ENCODE results near the gene SMIM43. TPM values are rescaled to one million over a fixed set of nuclear protein-coding genes. Genes with fewer than 3 reads are reported as not detected.

The SMIM43 gene
- total and polyA plus RNA-seq, 2 of the 8 experiments (the other 6 are each of a cell fraction or from before 2014, with no cell fraction given), result 0.50 to 0.94 TPM

DNA sequence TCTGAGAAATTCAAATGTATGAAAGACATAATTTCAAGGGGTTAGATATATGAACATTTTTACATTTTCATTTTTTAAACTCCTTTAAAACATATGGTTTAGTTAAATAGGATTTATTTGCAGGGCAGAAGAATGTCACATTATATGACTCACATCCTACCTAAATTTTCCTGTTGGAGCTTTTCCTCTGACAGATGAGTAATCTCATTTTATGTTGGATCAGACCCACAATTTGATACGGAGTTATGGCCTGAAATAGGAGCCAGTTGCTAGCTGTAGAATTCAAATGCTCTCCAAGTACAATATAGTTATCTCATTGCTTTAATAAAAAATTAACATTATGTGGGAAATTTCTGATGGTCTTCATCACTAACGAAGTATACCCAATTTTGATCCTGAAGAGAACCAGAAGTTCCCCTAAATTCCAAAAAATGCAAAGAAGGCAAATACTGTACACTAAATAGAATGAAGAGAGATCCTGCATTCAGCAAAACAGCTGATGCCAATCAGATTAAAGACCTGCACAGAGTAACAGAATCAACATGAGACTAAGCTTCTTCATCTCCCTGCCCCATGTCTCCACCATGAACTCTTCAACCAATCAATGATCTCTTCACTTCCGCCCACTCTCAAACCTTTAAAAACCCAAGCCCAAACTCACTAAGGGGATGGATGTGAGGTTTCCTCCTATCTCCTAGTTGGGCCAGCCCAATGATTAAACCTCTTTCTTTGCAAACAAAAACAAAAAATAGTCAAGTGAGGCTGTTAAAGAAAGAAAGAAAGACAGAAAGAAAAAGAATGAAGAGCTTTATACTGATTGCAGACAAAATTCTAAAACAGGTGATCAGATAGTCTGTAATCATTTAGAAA is 25.2 kb upstream of the SMIM43 start:
- Histone ChIP-seq H3K4me1 (replicated peaks in 1 of 4; ENCODE audit: control insufficient read depth in 3 of 4, insufficient read depth in 4 of 4, low read length in 3 of 4) (peaks cover 0 to 10% (median 4%) of the 10 kb centered on the region in 4 experiments; a peak in 5 of 7 replicates), H3K9ac (replicated peaks in 1 of 4; ENCODE audit: extremely low read depth in 1 of 4, low read depth in 3 of 4, low read length in 3 of 4) (no peak overlapping the region), H3K79me2 (ENCODE audit: control insufficient read depth in 1 of 2, insufficient read depth in 2 of 2, low read length in 2 of 2) (no peaks in the 10 kb centered on the region), H2BK120ac (replicated peaks; ENCODE audit: low read depth, low read length) (no peak overlapping the region), H4K5ac (ENCODE audit: insufficient read length, low read depth, low read length) (no peak overlapping the region), H2BK5ac (ENCODE audit: low read depth, low read length) (no peak overlapping the region), H3K27me3 (replicated peaks in 1 of 4; ENCODE audit: control insufficient read depth in 3 of 4, extremely low read depth in 1 of 4, insufficient read depth in 3 of 4, low read length in 3 of 4) (peaks cover 0 to 1% (median 0%) of the 10 kb centered on the region in 4 experiments; a peak in 1 of 7 replicates), H2BK15ac (ENCODE audit: low read length) (0 out of 2 replicates have a peak overlapping the region, but pooled peaks have one; percentile 4), H3K23ac (ENCODE audit: insufficient read length) (no peak overlapping the region), H3K27ac (ENCODE audit: low read depth, low read length) (no peak overlapping the region), H3K56ac (replicated peaks; ENCODE audit: insufficient read length, low read depth, low read length) (no peak overlapping the region), H2BK12ac (ENCODE audit: low read depth, low read length) (no peak overlapping the region), H3K79me1 (ENCODE audit: low read depth, low read length) (no peaks in the 10 kb centered on the region), H3K4me3 (ENCODE audit: extremely low read depth in 1 of 4, insufficient read depth in 2 of 4, low read depth in 3 of 4, low read length in 4 of 4) (no peak overlapping the region), H2BK20ac (ENCODE audit: low read length) (no peak overlapping the region), H3K9me3 (ENCODE audit: insufficient read depth in 2 of 2, low read depth in 1 of 2, low read length in 1 of 2) (no peaks in the 10 kb centered on the region), H3K4me2 (ENCODE audit: insufficient read depth in 1 of 2, low read depth in 2 of 2, low read length in 2 of 2) (no peak overlapping the region), H3K36me3 (ENCODE audit: control insufficient read depth in 2 of 4, insufficient read depth in 4 of 4, low read length in 3 of 4) (no peaks in the 10 kb centered on the region), H3K4ac (replicated peaks; ENCODE audit: insufficient read length, low read depth, low read length) (no peak overlapping the region), H4K8ac (ENCODE audit: extremely low read depth, insufficient read depth, low read length) (no peak overlapping the region), H4K91ac (replicated peaks; ENCODE audit: insufficient read length, low read length) (no peak overlapping the region), H2AFZ (ENCODE audit: low read length) (no peak overlapping the region), H4K20me1 (replicated peaks in 1 of 2; ENCODE audit: control insufficient read depth in 1 of 2, insufficient read depth in 2 of 2, low read length in 2 of 2) (no peaks in the 10 kb centered on the region), H2AK5ac (ENCODE audit: low read depth, low read length) (no peak overlapping the region), H3K14ac (ENCODE audit: insufficient read length) (no peak overlapping the region), H3K18ac (ENCODE audit: extremely low read depth, low read length) (no peak overlapping the region), H3K23me2 (ENCODE audit: low read depth, low read length) (peaks cover 2% of the 10 kb centered on the region; the same call in 1 of the 2 replicates)
- DNase-seq (ENCODE audit: low read depth in 1 of 2, low spot score in 2 of 2) (no peak), FAIRE-seq (no peak)
- ChIA-PET CTCF (ENCODE audit: partially characterized antibody) (interaction anchor here (0.9 to 2.4 kb wide), 3 partner anchors 19 to 105 kb away, joined by 3 to 9 read pairs (median 3); no protein-coding TSS in a partner anchor), POLR2A (ENCODE audit: partially characterized antibody) (interaction anchor here (1.0 to 1.8 kb wide), 5 partner anchors 9 to 78 kb away, joined by 3 to 6 read pairs (median 4); partner anchors contain the start of gene EXOSC9)
- WGBS, 2 experiments (ENCODE audit: extremely low coverage in 1 of 2, insufficient coverage in 1 of 2, insufficient read length in 1 of 2, insufficient replicate concordance in 2 of 2, low coverage in 1 of 2, low lambda C conversion rate in 2 of 2, missing lambda C conversion rate in 1 of 2), result 82 to 100% methylated on average over 1 to 3 of the region's 3 CpGs
- TF ChIP-seq SAP30 (IDR thresholded peaks at IDR 0.05; ENCODE audit: insufficient read depth, insufficient replicate concordance, low read length), result no peak
- no peak for TF ChIP-seq USF2 (IDR thresholded peaks at IDR 0.05; ENCODE audit: low read length)
- no peak for TF ChIP-seq HDAC6 (IDR thresholded peaks at IDR 0.05; ENCODE audit: low read depth, low read length)
- no peak for TF ChIP-seq GABPA (IDR thresholded peaks at IDR 0.05; ENCODE audit: borderline replicate concordance, insufficient read depth, low read length)
- no peak for TF ChIP-seq YY1 (IDR thresholded peaks at IDR 0.05; ENCODE audit: low read depth, low read length)
- no peak for TF ChIP-seq CREB1 (IDR thresholded peaks at IDR 0.05)
- no peak for TF ChIP-seq CHD2 (IDR thresholded peaks at IDR 0.05; ENCODE audit: low read length)
- TF ChIP-seq BCL11A (IDR thresholded peaks at IDR 0.05; ENCODE audit: low read depth in 2 of 2, low read length in 2 of 2), result no peak
- no peak for TF ChIP-seq RXRA (IDR thresholded peaks at IDR 0.05; ENCODE audit: insufficient read depth, low read depth, low read length)
- TF ChIP-seq NANOG (IDR thresholded peaks at IDR 0.05; ENCODE audit: insufficient read depth, low read depth, low read length, poor library complexity, severe bottlenecking), result no peak

Data from H1 (cell line).